ENCODE measurements around the gene KEAP1.
"Not testable (repeated sequence)": the region's sequence is repeated elsewhere in the genome, so short reads cannot be mapped to it uniquely, and the experiment has no call there.

Gene KEAP1

DNA sequence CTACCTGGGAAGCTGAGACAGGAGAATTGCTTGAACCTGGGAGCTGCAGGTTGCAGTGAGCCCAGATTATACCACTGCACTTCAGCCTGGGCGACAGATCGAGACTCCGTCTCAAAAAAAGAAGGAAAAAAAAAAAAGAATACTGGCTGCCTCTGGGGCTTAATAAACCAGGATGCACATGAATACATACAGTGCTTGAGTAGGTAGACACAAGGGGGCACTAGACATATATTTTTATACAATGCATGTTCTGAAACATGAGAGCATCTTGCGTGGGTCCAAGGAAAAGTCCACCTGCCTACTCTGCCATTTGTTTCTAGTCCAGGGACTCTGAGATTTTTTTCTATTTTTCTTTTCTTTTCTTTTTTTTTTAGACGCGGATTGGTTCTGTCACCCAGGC is 31.2 kb downstream of the KEAP1 start:
- Histone ChIP-seq H3K36me3 (ENCODE audit: control insufficient read depth in 2 of 2, insufficient read depth in 2 of 2, low read length in 2 of 2) (peaks cover 5% of the 10 kb centered on the region in 2 donors), H3K4me3 (ENCODE audit: low read length in 2 of 2) (no peak overlapping the region), H3K4me1 (ENCODE audit: control insufficient read depth in 2 of 2, insufficient read depth in 2 of 2, low read length in 2 of 2) (no peaks in the 10 kb centered on the region), H3K9ac (ENCODE audit: low read depth in 1 of 2, low read length in 2 of 2) (no peak overlapping the region), H3K9me3 (ENCODE audit: control insufficient read depth in 2 of 2, low read length in 2 of 2) (no peaks in the 10 kb centered on the region), H3K27me3 (ENCODE audit: control insufficient read depth in 2 of 2, insufficient read depth in 2 of 2, low read length in 2 of 2) (no peaks in the 10 kb centered on the region), H3K27ac (ENCODE audit: low read depth in 2 of 2, low read length in 2 of 2) (no peak overlapping the region)

DNA sequence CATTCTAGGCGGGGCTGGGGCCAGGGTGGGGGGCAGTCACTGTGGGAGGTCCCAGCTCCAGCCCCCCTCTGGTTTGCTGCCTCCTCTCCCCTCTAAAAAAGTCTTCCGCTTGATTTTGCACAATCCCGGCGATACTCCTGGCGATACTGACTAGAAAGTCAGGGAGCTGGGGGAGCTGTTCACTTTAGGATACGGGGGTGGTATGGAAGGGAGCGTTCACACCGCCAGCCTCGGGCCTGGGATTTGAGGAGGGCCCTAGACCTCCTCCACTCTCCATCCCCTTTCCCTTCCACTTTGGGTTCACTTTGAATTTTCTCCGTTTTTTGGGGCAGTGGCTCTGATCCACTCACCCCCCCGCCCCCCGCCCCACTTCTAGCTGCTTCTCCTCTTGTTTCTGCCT is 35.0 kb downstream of the KEAP1 start:
- no peaks in the 10 kb centered on the region for H3K9me3 ChIP-seq (ENCODE audit: control insufficient read depth in 2 of 2, low read length in 2 of 2)

DNA sequence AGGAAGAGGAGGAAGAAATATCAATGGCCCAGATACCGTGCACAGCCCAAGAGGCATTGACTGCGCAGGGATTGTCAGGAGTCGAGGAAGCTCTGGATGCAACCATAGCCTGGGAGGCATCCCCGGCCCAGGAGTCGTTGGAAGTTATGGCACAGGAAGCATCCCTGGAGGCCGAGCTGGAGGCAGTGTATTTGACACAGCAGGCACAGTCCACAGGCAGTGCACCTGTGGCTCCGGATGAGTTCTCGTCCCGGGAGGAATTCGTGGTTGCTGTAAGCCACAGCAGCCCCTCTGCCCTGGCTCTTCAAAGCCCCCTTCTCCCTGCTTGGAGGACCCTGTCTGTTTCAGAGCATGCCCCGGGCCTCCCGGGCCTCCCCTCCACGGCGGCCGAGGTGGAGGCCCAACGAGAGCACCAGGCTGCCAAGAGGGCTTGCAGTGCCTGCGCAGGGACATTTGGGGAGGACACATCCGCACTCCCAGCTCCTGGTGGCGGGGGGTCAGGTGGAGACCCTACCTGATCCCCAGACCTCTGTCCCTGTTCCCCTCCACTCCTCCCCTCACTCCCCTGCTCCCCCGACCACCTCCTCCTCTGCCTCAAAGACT is 36.0 kb downstream of the KEAP1 start:
- no peak overlapping the region for H3K4me3 ChIP-seq (ENCODE audit: low read length in 2 of 2)
- H3K4me1 ChIP-seq (ENCODE audit: control insufficient read depth in 2 of 2, insufficient read depth in 2 of 2, low read length in 2 of 2), result no peaks in the 10 kb centered on the region
- H3K27ac ChIP-seq (ENCODE audit: low read depth in 2 of 2, low read length in 2 of 2), result no peak overlapping the region
- no peak overlapping the region for H3K9ac ChIP-seq (ENCODE audit: low read depth in 1 of 2, low read length in 2 of 2)
- no peaks in the 10 kb centered on the region for H3K27me3 ChIP-seq (ENCODE audit: control insufficient read depth in 2 of 2, insufficient read depth in 2 of 2, low read length in 2 of 2)
- H3K36me3 ChIP-seq (ENCODE audit: control insufficient read depth in 2 of 2, insufficient read depth in 2 of 2, low read length in 2 of 2), result peaks cover 8 to 9% of the 10 kb centered on the region in 2 donors
- H3K9me3 ChIP-seq (ENCODE audit: control insufficient read depth in 2 of 2, low read length in 2 of 2), result no peaks in the 10 kb centered on the region

More for the DNA sequence above, 35.0 kb downstream of the KEAP1 start:
- peaks cover 8 to 9% of the 10 kb centered on the region in 2 donors for H3K36me3 ChIP-seq (ENCODE audit: control insufficient read depth in 2 of 2, insufficient read depth in 2 of 2, low read length in 2 of 2)
- no peaks in the 10 kb centered on the region for H3K4me1 ChIP-seq (ENCODE audit: control insufficient read depth in 2 of 2, insufficient read depth in 2 of 2, low read length in 2 of 2)
- no peak overlapping the region for H3K27ac ChIP-seq (ENCODE audit: low read depth in 2 of 2, low read length in 2 of 2)
- H3K4me3 ChIP-seq (ENCODE audit: low read length in 2 of 2), result no peak overlapping the region
- no peaks in the 10 kb centered on the region for H3K27me3 ChIP-seq (ENCODE audit: control insufficient read depth in 2 of 2, insufficient read depth in 2 of 2, low read length in 2 of 2)
- no peak overlapping the region for H3K9ac ChIP-seq (ENCODE audit: low read depth in 1 of 2, low read length in 2 of 2)

DNA sequence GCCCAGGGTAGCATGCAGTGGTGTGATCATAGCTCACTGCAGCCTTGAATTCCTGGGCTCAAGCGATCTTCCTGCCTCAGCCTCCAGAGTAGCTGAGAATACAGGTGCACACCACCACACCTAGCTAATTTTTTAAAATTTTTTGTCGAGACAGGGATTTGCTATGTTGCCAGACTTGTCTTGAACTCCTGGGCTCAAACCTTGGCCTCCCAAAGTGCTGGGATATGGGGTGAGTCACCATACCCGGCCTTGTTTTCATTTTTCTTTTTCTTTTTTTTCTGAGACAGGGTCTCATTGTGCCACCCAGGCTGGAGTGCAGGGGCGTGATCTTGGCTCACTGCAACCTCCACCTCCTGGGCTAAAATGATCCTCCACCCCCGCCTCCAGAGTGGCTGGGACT is 38.7 kb downstream of the KEAP1 start:
- no peak overlapping the region for H3K9ac ChIP-seq (ENCODE audit: low read depth in 1 of 2, low read length in 2 of 2)
- no peaks in the 10 kb centered on the region for H3K27me3 ChIP-seq (ENCODE audit: control insufficient read depth in 2 of 2, insufficient read depth in 2 of 2, low read length in 2 of 2)
- H3K9me3 ChIP-seq (ENCODE audit: control insufficient read depth in 2 of 2, low read length in 2 of 2), result no peaks in the 10 kb centered on the region
- peaks cover 8 to 9% of the 10 kb centered on the region in 2 donors for H3K36me3 ChIP-seq (ENCODE audit: control insufficient read depth in 2 of 2, insufficient read depth in 2 of 2, low read length in 2 of 2)
- no peak overlapping the region for H3K4me3 ChIP-seq (ENCODE audit: low read length in 2 of 2)
- H3K27ac ChIP-seq (ENCODE audit: low read depth in 2 of 2, low read length in 2 of 2), result no peak overlapping the region
- H3K4me1 ChIP-seq (ENCODE audit: control insufficient read depth in 2 of 2, insufficient read depth in 2 of 2, low read length in 2 of 2), result peaks cover 5 to 6% of the 10 kb centered on the region in 2 donors

DNA sequence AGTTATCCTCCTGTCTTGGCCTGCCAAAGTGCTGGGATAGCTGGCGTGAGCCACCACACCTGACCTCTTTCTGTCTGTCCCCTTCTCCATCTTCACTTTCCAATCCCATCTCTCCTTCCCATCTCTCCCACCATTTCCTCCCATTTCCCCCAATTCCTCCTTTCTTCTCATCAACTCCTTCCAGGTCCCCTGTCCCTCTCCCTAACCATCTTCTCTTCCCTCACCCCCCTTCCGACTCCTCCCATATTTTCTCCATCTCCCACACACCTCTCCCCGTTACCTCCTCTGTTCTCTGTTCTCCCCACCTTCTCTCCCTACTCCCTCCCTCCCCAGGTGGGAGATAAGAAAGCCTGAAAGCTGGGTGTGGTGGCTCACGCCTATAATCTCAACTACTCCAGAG is 40.6 kb downstream of the KEAP1 start:
- Histone ChIP-seq H3K27me3 (ENCODE audit: control insufficient read depth in 2 of 2, insufficient read depth in 2 of 2, low read length in 2 of 2) (no peaks in the 10 kb centered on the region), H3K4me3 (ENCODE audit: low read length in 2 of 2) (no peak overlapping the region), H3K4me1 (ENCODE audit: control insufficient read depth in 2 of 2, insufficient read depth in 2 of 2, low read length in 2 of 2) (peaks cover 5 to 6% of the 10 kb centered on the region in 2 donors), H3K9me3 (ENCODE audit: control insufficient read depth in 2 of 2, low read length in 2 of 2) (no peaks in the 10 kb centered on the region), H3K36me3 (ENCODE audit: control insufficient read depth in 2 of 2, insufficient read depth in 2 of 2, low read length in 2 of 2) (peaks cover 8 to 11% of the 10 kb centered on the region in 2 donors), H3K9ac (ENCODE audit: low read depth in 1 of 2, low read length in 2 of 2) (no peak overlapping the region), H3K27ac (ENCODE audit: low read depth in 2 of 2, low read length in 2 of 2) (no peak overlapping the region)

DNA sequence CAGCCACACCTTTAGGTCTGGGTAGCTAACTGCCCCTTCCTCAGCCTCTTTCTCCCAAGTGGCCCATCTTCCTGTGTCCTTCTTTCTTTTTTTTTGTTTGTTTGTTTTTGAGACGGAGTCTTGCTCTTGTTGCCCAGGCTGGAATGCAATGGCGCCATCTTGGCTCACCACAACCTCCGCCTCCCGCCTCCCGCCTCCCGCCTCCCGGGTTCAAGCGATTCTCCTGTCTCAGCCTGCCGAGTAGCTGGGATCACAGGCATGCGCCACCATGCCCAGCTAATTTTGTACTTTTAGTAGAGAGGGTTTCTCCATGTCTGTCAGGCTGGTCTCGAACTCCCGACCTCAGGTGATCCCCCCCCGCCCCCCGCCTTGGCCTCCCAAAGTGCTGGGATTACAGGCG is 41.1 kb downstream of the KEAP1 start:
- not testable (repeated sequence) for H3K9ac ChIP-seq (ENCODE audit: low read depth in 1 of 2, low read length in 2 of 2); H3K27ac ChIP-seq (ENCODE audit: low read depth in 2 of 2, low read length in 2 of 2); H3K36me3 ChIP-seq (ENCODE audit: control insufficient read depth in 2 of 2, insufficient read depth in 2 of 2, low read length in 2 of 2); H3K9me3 ChIP-seq (ENCODE audit: control insufficient read depth in 2 of 2, low read length in 2 of 2); H3K27me3 ChIP-seq (ENCODE audit: control insufficient read depth in 2 of 2, insufficient read depth in 2 of 2, low read length in 2 of 2); H3K4me1 ChIP-seq (ENCODE audit: control insufficient read depth in 2 of 2, insufficient read depth in 2 of 2, low read length in 2 of 2); H3K4me3 ChIP-seq (ENCODE audit: low read length in 2 of 2)

DNA sequence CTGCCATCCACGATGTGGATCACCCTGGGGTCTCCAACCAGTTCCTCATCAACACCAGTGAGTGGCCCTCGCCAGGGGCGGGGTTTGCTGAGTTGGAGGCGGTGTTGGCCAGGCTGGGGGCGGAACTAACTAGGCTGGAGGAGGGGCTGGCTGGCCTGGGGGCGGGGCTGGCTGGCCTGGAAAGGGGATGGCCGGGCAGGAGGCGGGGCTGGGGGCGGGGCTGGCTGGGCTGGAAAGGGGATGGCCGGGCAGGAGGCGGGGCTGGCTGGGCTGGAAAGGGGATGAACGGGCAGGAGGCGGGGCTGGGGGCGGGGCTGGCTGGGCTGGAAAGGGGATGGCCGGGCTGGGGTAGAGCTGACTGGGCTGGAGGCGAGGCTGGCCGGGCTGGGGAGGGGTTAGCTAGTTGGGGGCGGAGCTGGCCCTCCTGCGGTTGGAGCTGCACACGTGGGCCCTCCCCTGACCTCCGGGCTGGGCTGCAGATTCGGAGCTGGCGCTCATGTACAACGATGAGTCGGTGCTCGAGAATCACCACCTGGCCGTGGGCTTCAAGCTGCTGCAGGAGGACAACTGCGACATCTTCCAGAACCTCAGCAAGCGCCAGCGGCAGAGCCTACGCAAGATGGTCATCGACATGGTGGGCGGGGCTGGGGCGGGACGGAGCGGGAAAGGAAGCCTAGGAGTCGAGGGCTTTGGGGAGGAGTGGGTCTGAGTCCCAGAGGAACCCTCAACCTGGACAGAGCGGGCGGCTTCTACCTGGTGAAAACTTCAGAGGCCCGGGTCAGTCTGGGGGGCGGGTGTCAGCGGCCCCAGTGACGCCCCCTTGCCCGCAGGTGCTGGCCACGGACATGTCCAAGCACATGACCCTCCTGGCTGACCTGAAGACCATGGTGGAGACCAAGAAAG is 41.9 kb downstream of the KEAP1 start:
- no peaks in the 10 kb centered on the region for H3K27me3 ChIP-seq (ENCODE audit: control insufficient read depth in 2 of 2, insufficient read depth in 2 of 2, low read length in 2 of 2)
- H3K4me3 ChIP-seq (ENCODE audit: low read length in 2 of 2), result peak overlapping the region; percentile 61 to 70
- peaks cover 0 to 4% of the 10 kb centered on the region in 2 donors for H3K36me3 ChIP-seq (ENCODE audit: control insufficient read depth in 2 of 2, insufficient read depth in 2 of 2, low read length in 2 of 2)
- H3K4me1 ChIP-seq (ENCODE audit: control insufficient read depth in 2 of 2, insufficient read depth in 2 of 2, low read length in 2 of 2), result peaks cover 5 to 6% of the 10 kb centered on the region in 2 donors
- no peaks in the 10 kb centered on the region for H3K9me3 ChIP-seq (ENCODE audit: control insufficient read depth in 2 of 2, low read length in 2 of 2)
- no peak overlapping the region for H3K9ac ChIP-seq (ENCODE audit: low read depth in 1 of 2, low read length in 2 of 2)
- H3K27ac ChIP-seq (ENCODE audit: low read depth in 2 of 2, low read length in 2 of 2), result peak overlapping the region in 1 of 2 donors; percentile 43

DNA sequence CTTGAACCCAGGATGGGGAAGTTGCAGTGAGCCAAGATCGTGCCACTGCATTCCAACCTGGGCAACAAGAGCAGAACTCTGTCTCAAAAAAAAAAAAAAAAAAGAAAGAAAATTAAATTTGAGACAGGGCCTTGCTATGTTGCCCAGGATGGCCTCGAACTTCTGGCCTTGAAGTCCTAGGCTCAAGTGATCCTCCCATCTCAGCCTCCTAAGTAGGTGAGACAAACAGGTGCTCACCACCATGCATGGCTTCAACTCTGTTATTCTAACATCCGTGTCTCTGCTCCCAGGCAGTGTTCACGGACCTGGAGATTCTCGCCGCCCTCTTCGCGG is 42.5 kb downstream of the KEAP1 start:
- H3K27me3 ChIP-seq (ENCODE audit: control insufficient read depth in 2 of 2, insufficient read depth in 2 of 2, low read length in 2 of 2), result no peaks in the 10 kb centered on the region
- H3K4me3 ChIP-seq (ENCODE audit: low read length in 2 of 2), result peak overlapping the region; percentile 16 to 26
- peaks cover 0 to 4% of the 10 kb centered on the region in 2 donors for H3K36me3 ChIP-seq (ENCODE audit: control insufficient read depth in 2 of 2, insufficient read depth in 2 of 2, low read length in 2 of 2)
- H3K4me1 ChIP-seq (ENCODE audit: control insufficient read depth in 2 of 2, insufficient read depth in 2 of 2, low read length in 2 of 2), result peaks cover 5 to 6% of the 10 kb centered on the region in 2 donors
- no peaks in the 10 kb centered on the region for H3K9me3 ChIP-seq (ENCODE audit: control insufficient read depth in 2 of 2, low read length in 2 of 2)
- no peak overlapping the region for H3K9ac ChIP-seq (ENCODE audit: low read depth in 1 of 2, low read length in 2 of 2)
- H3K27ac ChIP-seq (ENCODE audit: low read depth in 2 of 2, low read length in 2 of 2), result no peak overlapping the region

DNA sequence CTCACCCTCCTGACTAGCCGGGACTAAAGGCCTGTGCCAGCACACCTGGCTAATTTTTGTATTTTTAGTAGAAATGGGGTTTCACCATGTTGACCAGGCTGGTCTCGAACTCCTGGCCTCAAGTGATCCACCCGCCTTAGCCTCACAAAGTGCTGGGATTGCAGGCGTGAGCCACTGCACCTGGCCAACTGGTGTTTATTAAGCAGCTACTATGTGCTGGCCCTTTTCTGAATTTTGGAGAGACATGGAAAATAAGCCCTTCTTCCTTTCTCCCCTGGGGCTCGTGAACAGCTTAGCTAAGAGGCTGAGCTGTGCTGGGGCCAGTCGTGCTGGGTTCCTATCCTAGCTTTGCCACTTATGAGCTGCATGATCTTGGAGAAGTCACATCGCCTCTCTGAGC is 44.4 kb downstream of the KEAP1 start:
- H3K9me3 ChIP-seq (ENCODE audit: control insufficient read depth in 2 of 2, low read length in 2 of 2); H3K27ac ChIP-seq (ENCODE audit: low read depth in 2 of 2, low read length in 2 of 2); H3K4me1 ChIP-seq (ENCODE audit: control insufficient read depth in 2 of 2, insufficient read depth in 2 of 2, low read length in 2 of 2); H3K36me3 ChIP-seq (ENCODE audit: control insufficient read depth in 2 of 2, insufficient read depth in 2 of 2, low read length in 2 of 2); H3K27me3 ChIP-seq (ENCODE audit: control insufficient read depth in 2 of 2, insufficient read depth in 2 of 2, low read length in 2 of 2); H3K4me3 ChIP-seq (ENCODE audit: low read length in 2 of 2); H3K9ac ChIP-seq (ENCODE audit: low read depth in 1 of 2, low read length in 2 of 2): not testable (repeated sequence)

DNA sequence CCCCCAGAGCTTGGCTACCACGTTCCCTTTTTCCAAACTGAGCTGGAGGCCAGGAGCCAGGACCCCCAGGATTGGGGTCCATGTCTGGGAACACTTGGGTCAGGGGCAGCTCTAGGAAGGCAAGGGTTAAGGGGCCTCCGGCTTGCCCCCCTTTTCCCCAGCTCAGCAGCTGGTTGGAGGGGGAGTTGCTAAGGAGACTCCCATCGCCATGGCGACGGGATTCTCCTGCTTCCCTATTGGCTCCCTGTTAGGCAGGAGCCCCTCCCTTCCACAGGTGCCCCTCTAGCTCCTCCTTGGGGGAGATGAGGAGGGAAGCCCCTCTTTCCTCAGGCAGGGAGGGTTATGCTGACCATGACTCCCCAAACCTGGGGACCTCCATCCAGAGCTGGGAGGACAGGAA is 48.9 kb downstream of the KEAP1 start:
- no peaks in the 10 kb centered on the region for H3K27me3 ChIP-seq (ENCODE audit: control insufficient read depth in 2 of 2, insufficient read depth in 2 of 2, low read length in 2 of 2)
- no peak overlapping the region for H3K9ac ChIP-seq (ENCODE audit: low read depth in 1 of 2, low read length in 2 of 2)
- peaks cover 0 to 6% of the 10 kb centered on the region in 2 donors for H3K36me3 ChIP-seq (ENCODE audit: control insufficient read depth in 2 of 2, insufficient read depth in 2 of 2, low read length in 2 of 2)
- H3K4me1 ChIP-seq (ENCODE audit: control insufficient read depth in 2 of 2, insufficient read depth in 2 of 2, low read length in 2 of 2), result peaks cover 13 to 18% of the 10 kb centered on the region in 2 donors
- H3K27ac ChIP-seq (ENCODE audit: low read depth in 2 of 2, low read length in 2 of 2), result no peak overlapping the region
- no peaks in the 10 kb centered on the region for H3K9me3 ChIP-seq (ENCODE audit: control insufficient read depth in 2 of 2, low read length in 2 of 2)
- no peak overlapping the region for H3K4me3 ChIP-seq (ENCODE audit: low read length in 2 of 2)

All from mucosa of rectum (tissue), 2 donors.